Upper lobe of right lung (tissue), 1 donor: ENCODE data around the gene RHCG. TPM values are rescaled to one million over a fixed set of nuclear protein-coding genes. Genes with fewer than 3 reads are reported as not detected.

ENCODE experiments used
- ATAC-seq: fragments of 200-7000 bp; cut with Tn5 transposase; one replicate; pipeline ENCODE4 v1.9.1; 2020; ENCODE audit warnings: mild to moderate bottlenecking, moderate library complexity
- DNase-seq: peaks from one replicate; pipeline ENCODE4 v3.0.0-alpha.2; 2020
- H3K27ac ChIP-seq: fragments of 200-600 bp; one replicate; pipeline ENCODE4 v1.8.0; 2022
- H3K27me3 ChIP-seq: fragments of 200-600 bp; one replicate; pipeline ENCODE4 v1.8.0; 2022; ENCODE audit warnings: mild to moderate bottlenecking
- H3K36me3 ChIP-seq: fragments of 200-600 bp; one replicate; pipeline ENCODE4 v1.8.0; 2022
- H3K4me1 ChIP-seq: fragments of 200-600 bp; one replicate; pipeline ENCODE4 v1.8.0; 2022
- H3K4me3 ChIP-seq: fragments of 200-600 bp; one replicate; pipeline ENCODE4 v1.8.0; 2022; ENCODE audit warnings: mild to moderate bottlenecking
- H3K9me3 ChIP-seq: fragments of 200-600 bp; one replicate; pipeline ENCODE4 v1.8.0; 2022
- CTCF ChIP-seq: fragments of 200-600 bp; IDR thresholded peaks from one replicate; pipeline ENCODE4 v1.8.0; 2022; ENCODE audit warnings: antibody characterized with exemption
- intact Hi-C: fragments of 100-400 bp; cut with DNase I; formaldehyde crosslinking; loops from one replicate; pipeline ENCODE4 v1.11.0; 2022
- total RNA-seq: library from RNA; stranded (reverse); fragmentation: NEBNext Ultra II Directional; extraction: Animal tissue kit (Norgen Biotek cat#: 25700); gene quantifications from one replicate; pipeline ENCODE4 v1.2.1, GENCODE V29; 2021
- donor health status: DM: no; HTN: yes; CAD: no; lungs with severe emphysema.

The RHCG gene
- total RNA-seq, 1 donor from 2014 or later = not detected

GRCh38 chr15:89531796-89532537 lies 35.6 kb upstream of the RHCG start:
- H3K9me3 ChIP-seq = no peaks in the 10 kb centered on the region
- no peak overlapping the region for H3K4me3 ChIP-seq
- intact Hi-C loops = no loop called here
- TF ChIP-seq CTCF = no peak
- H3K36me3 ChIP-seq = no peaks in the 10 kb centered on the region
- no peak overlapping the region for H3K27ac ChIP-seq
- no peaks in the 10 kb centered on the region for H3K27me3 ChIP-seq
- H3K4me1 ChIP-seq = no peaks in the 10 kb centered on the region
- no peak for DNase-seq
- ATAC-seq = no peak

GRCh38 chr15:89530976-89531375 lies 34.6 kb upstream of the RHCG start:
- TF ChIP-seq CTCF = no peak
- H3K27ac ChIP-seq = no peak overlapping the region
- H3K9me3 ChIP-seq = no peaks in the 10 kb centered on the region
- H3K27me3 ChIP-seq = no peaks in the 10 kb centered on the region
- intact Hi-C loops = no loop called here
- no peaks in the 10 kb centered on the region for H3K36me3 ChIP-seq
- H3K4me1 ChIP-seq = no peaks in the 10 kb centered on the region
- ATAC-seq (no peak), DNase-seq (no peak)
- no peak overlapping the region for H3K4me3 ChIP-seq

- H3K4me3 ChIP-seq = no peak overlapping the region
- H3K36me3 ChIP-seq = no peaks in the 10 kb centered on the region
- H3K27me3 ChIP-seq = no peaks in the 10 kb centered on the region
- no peak overlapping the region for H3K27ac ChIP-seq
- H3K4me1 ChIP-seq = no peaks in the 10 kb centered on the region
- H3K9me3 ChIP-seq = no peaks in the 10 kb centered on the region
- ATAC-seq = no peak
- intact Hi-C loops = no loop called here
- DNase-seq = no peak
- no peak for TF ChIP-seq CTCF
These were observed 32.5 kb upstream of the RHCG start for GRCh38 chr15:89528757-89529352.

- no peaks in the 10 kb centered on the region for H3K9me3 ChIP-seq
- H3K4me3 ChIP-seq = no peak overlapping the region
- H3K27me3 ChIP-seq = no peaks in the 10 kb centered on the region
- no peak for TF ChIP-seq CTCF
- ATAC-seq (peak; percentile 18), DNase-seq (no peak)
- no peaks in the 10 kb centered on the region for H3K36me3 ChIP-seq
- H3K27ac ChIP-seq = no peak overlapping the region
- H3K4me1 ChIP-seq = no peaks in the 10 kb centered on the region
- intact Hi-C loops = no loop called here
These were observed 30.4 kb upstream of the RHCG start for GRCh38 chr15:89526601-89527441.

- H3K27ac ChIP-seq = no peak overlapping the region
- H3K4me1 ChIP-seq = no peaks in the 10 kb centered on the region
- no peaks in the 10 kb centered on the region for H3K27me3 ChIP-seq
- no peaks in the 10 kb centered on the region for H3K36me3 ChIP-seq
- DNase-seq (no peak), ATAC-seq (no peak)
- TF ChIP-seq CTCF = no peak
- intact Hi-C loops = no loop called here
- no peak overlapping the region for H3K4me3 ChIP-seq
- no peaks in the 10 kb centered on the region for H3K9me3 ChIP-seq
These were observed 29.8 kb upstream of the RHCG start for GRCh38 chr15:89526181-89526580.
